ENCODE measurements around the gene SHF.
A peak's percentile ranks its signal among the peaks of the same experiment; 100 is the strongest.

Gene SHF

GRCh38 chr15:45169608-45170480 lies 17.9 kb downstream of the SHF start:
- DNase-seq (ENCODE audit: low read depth in 2 of 2): no peak

- DNase-seq (ENCODE audit: low read depth in 2 of 2): no peak
These were observed 18.8 kb downstream of the SHF start for GRCh38 chr15:45168751-45169551.

GRCh38 chr15:45168286-45168685 lies 19.5 kb downstream of the SHF start:
- no peak for DNase-seq (ENCODE audit: low read depth in 2 of 2)

- DNase-seq (ENCODE audit: low read depth in 2 of 2): no peak
These were observed 20.0 kb downstream of the SHF start for GRCh38 chr15:45167631-45168205.

GRCh38 chr15:45166834-45167630 lies 20.7 kb downstream of the SHF start:
- peak; percentile 63 to 68 for DNase-seq (ENCODE audit: low read depth in 2 of 2)

- DNase-seq (ENCODE audit: low read depth in 2 of 2): no peak
These were observed 22.2 kb downstream of the SHF start for GRCh38 chr15:45165536-45165935.

GRCh38 chr15:45164914-45165313 lies 22.9 kb downstream of the SHF start:
- no peak for DNase-seq (ENCODE audit: low read depth in 2 of 2)

- no peak for DNase-seq (ENCODE audit: low read depth in 2 of 2)
These were observed 24.3 kb downstream of the SHF start for GRCh38 chr15:45163508-45163856.

GRCh38 chr15:45162771-45163507 lies 24.8 kb downstream of the SHF start:
- DNase-seq (ENCODE audit: low read depth in 2 of 2): peak; percentile 23 to 38

GRCh38 chr15:45161666-45162065 lies 26.1 kb downstream of the SHF start:
- no peak for DNase-seq (ENCODE audit: low read depth in 2 of 2)

- no peak for DNase-seq (ENCODE audit: low read depth in 2 of 2)
These were observed 29.8 kb downstream of the SHF start for GRCh38 chr15:45157974-45158373.

- no peak for DNase-seq (ENCODE audit: low read depth in 2 of 2)
These were observed 30.9 kb downstream of the SHF start for GRCh38 chr15:45156744-45157455.

GRCh38 chr15:45155739-45156138 lies 32.0 kb downstream of the SHF start:
- no peak for DNase-seq (ENCODE audit: low read depth in 2 of 2)

GRCh38 chr15:45151998-45152828 lies 35.6 kb downstream of the SHF start:
- no peak for DNase-seq (ENCODE audit: low read depth in 2 of 2)

GRCh38 chr15:45150997-45151396 lies 36.8 kb downstream of the SHF start:
- no peak for DNase-seq (ENCODE audit: low read depth in 2 of 2)

GRCh38 chr15:45150481-45150880 lies 37.3 kb downstream of the SHF start:
- no peak for DNase-seq (ENCODE audit: low read depth in 2 of 2)

- no peak for DNase-seq (ENCODE audit: low read depth in 2 of 2)
These were observed 38.7 kb downstream of the SHF start for GRCh38 chr15:45149060-45149459.

GRCh38 chr15:45148076-45149059 lies 39.4 kb downstream of the SHF start:
- no peak for DNase-seq (ENCODE audit: low read depth in 2 of 2)

Data from stimulated activated CD8-positive, alpha-beta memory T cell treated with anti-CD3 and anti-CD28 coated beads, Interleukin-2, amount 100 ng/mL, for 1 hour (primary cell).